ENCODE data around the gene ZFP36L2.

ZFP36L2 gene

GRCh38 chr2:43218702-43219382 is 7.6 kb downstream of the ZFP36L2 start (continued):
- TF ChIP-seq ZNF792 (tag by site-specific recombination; IDR thresholded peaks at IDR 0.05): 0 out of 2 replicates have a peak, but pooled peaks have one; percentile 22
- TF ChIP-seq ZNF76 (tag by site-specific recombination; IDR thresholded peaks at IDR 0.05; ENCODE audit: borderline replicate concordance, low read depth): peak; percentile 27; the same call in 1 of the 2 replicates
- no peak for TF ChIP-seq ZNF558 (tag by site-specific recombination; IDR thresholded peaks at IDR 0.05)
- TF ChIP-seq ZNF623 (tag by site-specific recombination; IDR thresholded peaks at IDR 0.05): no peak
- peak; percentile 100 for TF ChIP-seq KLF1 (tag by site-specific recombination; IDR thresholded peaks at IDR 0.05)
- no peak for TF ChIP-seq ZNF664 (tag by site-specific recombination; IDR thresholded peaks at IDR 0.05)
- TF ChIP-seq ZNF133 (tag by site-specific recombination; IDR thresholded peaks at IDR 0.05): no peak; the same call in 1 of the 2 replicates
- no peak for TF ChIP-seq ZNF24 (tag by site-specific recombination; IDR thresholded peaks at IDR 0.05)
- TF ChIP-seq ZNF26 (tag by site-specific recombination; IDR thresholded peaks at IDR 0.05): no peak
- TF ChIP-seq ZNF157 (tag by site-specific recombination; IDR thresholded peaks at IDR 0.05): no peak
- TF ChIP-seq ZNF707 (tag by site-specific recombination; IDR thresholded peaks at IDR 0.05): no peak
- TF ChIP-seq ZNF292 (tag by site-specific recombination; IDR thresholded peaks at IDR 0.05; ENCODE audit: borderline replicate concordance, low read depth): no peak
- TF ChIP-seq ZNF211 (tag by site-specific recombination; IDR thresholded peaks at IDR 0.05; ENCODE audit: low read depth): no peak
- no peak for TF ChIP-seq ZBTB6 (tag by site-specific recombination; IDR thresholded peaks at IDR 0.05)
- no peak for TF ChIP-seq PRDM4 (tag by site-specific recombination; IDR thresholded peaks at IDR 0.05)
- TF ChIP-seq ZFHX2 (tag by site-specific recombination; conservative IDR thresholded peaks at IDR 0.05): peak; percentile 100
- TF ChIP-seq ZNF221 (tag by site-specific recombination; IDR thresholded peaks at IDR 0.05; ENCODE audit: borderline replicate concordance): no peak
- no peak for TF ChIP-seq ZNF692 (tag by site-specific recombination; IDR thresholded peaks at IDR 0.05)
- no peak for TF ChIP-seq TRIM28 (IDR thresholded peaks at IDR 0.05; ENCODE audit: borderline replicate concordance, low read length)
- no peak for TF ChIP-seq ZNF19 (tag by site-specific recombination; IDR thresholded peaks at IDR 0.05; ENCODE audit: low read depth)
- TF ChIP-seq ZNF747 (tag by site-specific recombination; IDR thresholded peaks at IDR 0.05): no peak
- TF ChIP-seq ZBTB17 (tag by site-specific recombination; IDR thresholded peaks at IDR 0.05): no peak
- TF ChIP-seq MEIS1 (CRISPR knock-in tag; IDR thresholded peaks at IDR 0.05; ENCODE audit: borderline replicate concordance): no peak
- no peak; the same call in 1 of the 2 replicates for TF ChIP-seq ZNF843 (tag by site-specific recombination; IDR thresholded peaks at IDR 0.05)
- no peak for TF ChIP-seq BCL6B (tag by site-specific recombination; IDR thresholded peaks at IDR 0.05)
- no peak for TF ChIP-seq ZNF624 (tag by site-specific recombination; IDR thresholded peaks at IDR 0.05)
- no peak; the same call in none of the 2 replicates for TF ChIP-seq ZNF398 (tag by site-specific recombination; IDR thresholded peaks at IDR 0.05)
- TF ChIP-seq ZFP37 (tag by site-specific recombination; IDR thresholded peaks at IDR 0.05): no peak
- TF ChIP-seq ZNF202 (tag by site-specific recombination; IDR thresholded peaks at IDR 0.05; ENCODE audit: borderline replicate concordance): no peak
- TF ChIP-seq ZNF341 (tag by site-specific recombination; IDR thresholded peaks at IDR 0.05; ENCODE audit: low read depth): no peak
- no peak for TF ChIP-seq ZNF214 (tag by site-specific recombination; IDR thresholded peaks at IDR 0.05; ENCODE audit: borderline replicate concordance)
- TF ChIP-seq HOXC10 (CRISPR knock-in tag; IDR thresholded peaks at IDR 0.05): no peak
